SU-DHL-6 (cell line): ENCODE results near the gene AGPAT2.

Experiments
- H2AFZ ChIP-seq: fragments of 200-600 bp; sonication (generic); 2 replicates; pipeline ENCODE4 v1.6.1; 2014; ENCODE audit warnings: low read depth, mild to moderate bottlenecking, moderate library complexity, mixed read lengths, antibody characterized with exemption, low read length; ENCODE audit not compliant: severe bottlenecking
- H3F3A ChIP-seq: fragments of 200-600 bp; shearing (Covaris generic); 2 replicates; pipeline ENCODE4 v1.6.0; 2016; ENCODE audit warnings: antibody characterized with exemption, mild to moderate bottlenecking; ENCODE audit not compliant: insufficient read depth
- H3K27ac ChIP-seq: fragments of 200-600 bp; sonication (generic); 2 replicates; pipeline ENCODE4 v1.5.1; 2016; ENCODE audit warnings: low read depth, mild to moderate bottlenecking, low read length, moderate library complexity, mixed read lengths
- H3K27me3 ChIP-seq: fragments of 200-600 bp; sonication (generic), shearing (Covaris generic); 2 replicates; pipeline ENCODE4 v1.6.0; 2014; ENCODE audit warnings: mild to moderate bottlenecking, low read length
- H3K36me3 ChIP-seq: fragments of 200-600 bp; sonication (generic); 2 replicates; pipeline ENCODE4 v1.6.1; 2014; ENCODE audit warnings: mild to moderate bottlenecking, low read length, mixed read lengths
- H3K4me2 ChIP-seq: fragments of 300-600, 200-600 bp; shearing (Covaris generic), sonication (generic); 2 replicates; pipeline ENCODE4 v1.6.0; 2014; ENCODE audit warnings: low read length, low read depth, mild to moderate bottlenecking; ENCODE audit not compliant: poor library complexity, severe bottlenecking
- H3K4me3 ChIP-seq: fragments of 200-600 bp; sonication (generic); 2 replicates; pipeline ENCODE4 v1.5.1; 2014; ENCODE audit warnings: antibody characterized with exemption, low read length, mild to moderate bottlenecking, mixed read lengths; ENCODE audit not compliant: insufficient read depth, poor library complexity, severe bottlenecking
- H3K79me2 ChIP-seq: fragments of 200-600 bp; sonication (generic); 2 replicates; pipeline ENCODE4 v1.6.1; 2014; ENCODE audit warnings: mild to moderate bottlenecking, low read length, moderate library complexity; ENCODE audit not compliant: insufficient read depth
- H3K9ac ChIP-seq: fragments of 200-600 bp; sonication (generic); 2 replicates; pipeline ENCODE4 v1.7.0; 2014; ENCODE audit warnings: mild to moderate bottlenecking, low read length
- H3K9me2 ChIP-seq: fragments of 200-600 bp; sonication (generic); replicated peaks from 2 replicates; pipeline ENCODE4 v1.6.1; 2014; ENCODE audit warnings: low read length; ENCODE audit not compliant: insufficient read depth
- H3K9me3 ChIP-seq: fragments of 200-600 bp; sonication (generic); 2 replicates; pipeline ENCODE4 v1.6.1; 2014; ENCODE audit warnings: low read length, mixed read lengths; ENCODE audit not compliant: insufficient read depth
- H4K20me1 ChIP-seq: fragments of 200-600 bp; sonication (generic); 2 replicates; pipeline ENCODE4 v1.6.1; 2014; ENCODE audit warnings: low read depth, mild to moderate bottlenecking, antibody characterized with exemption, low read length, moderate library complexity, mixed read lengths
- EZH2phosphoT487 ChIP-seq: fragments of 200-600 bp; sonication (generic), shearing (Covaris generic); conservative IDR thresholded peaks from 2 replicates; pipeline ENCODE4 v1.6.1; 2018; ENCODE audit warnings: mild to moderate bottlenecking, antibody characterized with exemption, low read length, moderate library complexity, mixed read lengths
- TF ChIP-seq, protein P1 (sequence below): fragments of 200-600 bp; sonication (generic); IDR thresholded peaks from one replicate; pipeline ENCODE4 v1.5.1; 2017; ENCODE audit warnings: antibody characterized with exemption, mild to moderate bottlenecking, low read length, moderate library complexity; ENCODE audit not compliant: insufficient read depth, poor library complexity, severe bottlenecking

Gene AGPAT2

GRCh38 chr9:136678034-136678433, 9.2 kb downstream of the AGPAT2 start:
- Histone ChIP-seq H2AFZ (no peak overlapping the region), H3K9me2 (no peaks in the 10 kb centered on the region), H3F3A (no peaks in the 10 kb centered on the region), H3K4me3 (no peak overlapping the region), H3K9ac (no peak overlapping the region), H3K27me3 (no peaks in the 10 kb centered on the region), H3K4me2 (no peak overlapping the region), H3K79me2 (no peaks in the 10 kb centered on the region), H3K9me3 (no peaks in the 10 kb centered on the region), H3K36me3 (no peaks in the 10 kb centered on the region), H3K27ac (no peak overlapping the region), H4K20me1 (no peaks in the 10 kb centered on the region)
- no peak for TF ChIP-seq EZH2phosphoT487
- TF ChIP-seq, protein P1, sequence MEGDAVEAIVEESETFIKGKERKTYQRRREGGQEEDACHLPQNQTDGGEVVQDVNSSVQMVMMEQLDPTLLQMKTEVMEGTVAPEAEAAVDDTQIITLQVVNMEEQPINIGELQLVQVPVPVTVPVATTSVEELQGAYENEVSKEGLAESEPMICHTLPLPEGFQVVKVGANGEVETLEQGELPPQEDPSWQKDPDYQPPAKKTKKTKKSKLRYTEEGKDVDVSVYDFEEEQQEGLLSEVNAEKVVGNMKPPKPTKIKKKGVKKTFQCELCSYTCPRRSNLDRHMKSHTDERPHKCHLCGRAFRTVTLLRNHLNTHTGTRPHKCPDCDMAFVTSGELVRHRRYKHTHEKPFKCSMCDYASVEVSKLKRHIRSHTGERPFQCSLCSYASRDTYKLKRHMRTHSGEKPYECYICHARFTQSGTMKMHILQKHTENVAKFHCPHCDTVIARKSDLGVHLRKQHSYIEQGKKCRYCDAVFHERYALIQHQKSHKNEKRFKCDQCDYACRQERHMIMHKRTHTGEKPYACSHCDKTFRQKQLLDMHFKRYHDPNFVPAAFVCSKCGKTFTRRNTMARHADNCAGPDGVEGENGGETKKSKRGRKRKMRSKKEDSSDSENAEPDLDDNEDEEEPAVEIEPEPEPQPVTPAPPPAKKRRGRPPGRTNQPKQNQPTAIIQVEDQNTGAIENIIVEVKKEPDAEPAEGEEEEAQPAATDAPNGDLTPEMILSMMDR: no peak

GRCh38 chr9:136676920-136677686, 10.2 kb downstream of the AGPAT2 start:
- H3K4me3 ChIP-seq: no peak overlapping the region
- no peaks in the 10 kb centered on the region for H3F3A ChIP-seq
- no peak overlapping the region for H3K9ac ChIP-seq
- no peaks in the 10 kb centered on the region for H3K79me2 ChIP-seq
- no peaks in the 10 kb centered on the region for H3K36me3 ChIP-seq
- H3K27me3 ChIP-seq: no peaks in the 10 kb centered on the region
- H3K4me2 ChIP-seq: no peak overlapping the region
- TF ChIP-seq, protein P1: no peak
- no peak for TF ChIP-seq EZH2phosphoT487
- H2AFZ ChIP-seq: no peak overlapping the region
- H4K20me1 ChIP-seq: no peaks in the 10 kb centered on the region
- no peaks in the 10 kb centered on the region for H3K9me2 ChIP-seq
- H3K27ac ChIP-seq: no peak overlapping the region
- H3K9me3 ChIP-seq: no peaks in the 10 kb centered on the region

DNA sequence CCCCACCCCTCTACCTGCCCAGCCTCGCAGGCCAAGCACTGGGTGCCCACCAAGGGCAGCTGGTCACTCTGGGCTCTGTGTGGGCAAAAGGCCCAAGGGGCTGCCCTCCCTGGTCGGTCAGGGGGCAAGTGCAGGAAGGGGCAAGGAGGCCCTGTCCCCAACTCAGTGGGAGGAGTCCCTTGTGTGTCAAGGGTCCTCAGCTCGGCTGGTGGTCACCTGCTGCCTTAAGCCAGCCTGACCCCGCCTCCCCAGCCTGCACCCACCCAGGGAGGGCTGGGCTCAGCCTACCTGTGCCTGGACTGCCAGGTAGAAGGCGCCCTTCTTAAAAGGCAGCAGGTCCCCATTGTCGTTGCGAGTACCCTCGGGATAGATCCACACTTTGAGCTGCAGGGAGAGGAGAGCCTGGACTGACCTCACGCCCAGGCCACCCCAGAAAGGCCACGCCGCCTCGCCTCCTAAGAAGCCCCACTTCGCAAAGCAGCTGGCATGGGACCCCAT, 10.9 kb downstream of the AGPAT2 start:
- no peaks in the 10 kb centered on the region for H3K79me2 ChIP-seq
- no peaks in the 10 kb centered on the region for H4K20me1 ChIP-seq
- no peaks in the 10 kb centered on the region for H3K27me3 ChIP-seq
- H3K9me3 ChIP-seq: no peaks in the 10 kb centered on the region
- no peak overlapping the region for H3K9ac ChIP-seq
- H3K9me2 ChIP-seq: no peaks in the 10 kb centered on the region
- no peak overlapping the region for H3K4me2 ChIP-seq
- no peak for TF ChIP-seq EZH2phosphoT487
- TF ChIP-seq, protein P1: no peak
- H3K4me3 ChIP-seq: no peak overlapping the region
- H2AFZ ChIP-seq: no peak overlapping the region
- no peaks in the 10 kb centered on the region for H3K36me3 ChIP-seq
- H3F3A ChIP-seq: no peaks in the 10 kb centered on the region
- H3K27ac ChIP-seq: no peak overlapping the region
